ENCODE results near the gene S100G.

DNA sequence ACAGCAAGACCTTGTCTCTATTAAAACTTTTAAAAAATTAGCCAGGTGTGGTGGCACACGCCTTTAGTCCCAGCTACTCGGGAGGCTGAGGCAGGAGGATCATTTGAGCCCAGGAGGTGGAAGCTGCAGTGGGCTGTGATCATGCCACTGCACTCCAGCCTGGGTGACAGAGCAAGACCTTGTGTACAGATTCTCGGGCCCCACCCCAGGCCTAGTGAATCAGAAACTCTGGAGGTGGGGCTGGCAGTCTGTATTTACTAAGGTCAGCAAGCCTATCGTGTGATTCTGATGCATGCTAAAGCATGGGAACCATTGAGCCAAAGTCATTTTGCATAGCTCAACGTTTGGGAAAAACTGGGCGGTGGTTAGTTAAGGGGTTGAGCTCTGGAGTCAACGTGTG is 3.5 kb downstream of the S100G start:
- TF ChIP-seq, protein P1, sequence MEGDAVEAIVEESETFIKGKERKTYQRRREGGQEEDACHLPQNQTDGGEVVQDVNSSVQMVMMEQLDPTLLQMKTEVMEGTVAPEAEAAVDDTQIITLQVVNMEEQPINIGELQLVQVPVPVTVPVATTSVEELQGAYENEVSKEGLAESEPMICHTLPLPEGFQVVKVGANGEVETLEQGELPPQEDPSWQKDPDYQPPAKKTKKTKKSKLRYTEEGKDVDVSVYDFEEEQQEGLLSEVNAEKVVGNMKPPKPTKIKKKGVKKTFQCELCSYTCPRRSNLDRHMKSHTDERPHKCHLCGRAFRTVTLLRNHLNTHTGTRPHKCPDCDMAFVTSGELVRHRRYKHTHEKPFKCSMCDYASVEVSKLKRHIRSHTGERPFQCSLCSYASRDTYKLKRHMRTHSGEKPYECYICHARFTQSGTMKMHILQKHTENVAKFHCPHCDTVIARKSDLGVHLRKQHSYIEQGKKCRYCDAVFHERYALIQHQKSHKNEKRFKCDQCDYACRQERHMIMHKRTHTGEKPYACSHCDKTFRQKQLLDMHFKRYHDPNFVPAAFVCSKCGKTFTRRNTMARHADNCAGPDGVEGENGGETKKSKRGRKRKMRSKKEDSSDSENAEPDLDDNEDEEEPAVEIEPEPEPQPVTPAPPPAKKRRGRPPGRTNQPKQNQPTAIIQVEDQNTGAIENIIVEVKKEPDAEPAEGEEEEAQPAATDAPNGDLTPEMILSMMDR (conservative IDR thresholded peaks at IDR 0.05), result no peak
- TF ChIP-seq ZFX (IDR thresholded peaks at IDR 0.05), result no peak
